WTC11 (cell line): ENCODE measurements around the gene DNAJA4. TPM values are rescaled to one million over a fixed set of nuclear protein-coding genes. Genes with fewer than 3 reads are reported as not detected.

Source experiments
- ATAC-seq: fragments of 200-7000 bp; cut with Tn5 transposase; 2 replicates; pipeline ENCODE4 v1.10.0; 2021; ENCODE audit warnings: mild to moderate bottlenecking, moderate library complexity
- Bru-seq: library from RNA; stranded (reverse); fragments of 400-500 nt; gene quantifications from one replicate; lab custom pipeline; 2021; lab: Mats Ljungman, UMichigan
- CTCF ChIA-PET: fragments of 300-600 bp; sonication (Branson Sonifier 250); formaldehyde crosslinking; loops from one replicate; lab custom pipeline; 2021; ENCODE audit warnings: antibody characterized with exemption; lab: Charles Lee
- POLR2A ChIA-PET: fragments of 350-600 bp; sonication (Branson Sonifier 250); formaldehyde crosslinking; loops from one replicate; lab custom pipeline; 2021; ENCODE audit warnings: antibody characterized with exemption; lab: Charles Lee
- DNase-seq: peaks from one replicate; pipeline ENCODE4 v3.0.0; 2021; ENCODE audit warnings: low spot score
- H3K27ac Mint-ChIP-seq: 2 replicates; pipeline ENCODE4 v1.8.0; 2021; ENCODE audit warnings: mixed read lengths
- H3K27me3 Mint-ChIP-seq: 2 replicates; pipeline ENCODE4 v1.8.0; 2021; ENCODE audit warnings: low read depth, mild to moderate bottlenecking, moderate library complexity, mixed read lengths
- H3K36me3 Mint-ChIP-seq: 2 replicates; pipeline ENCODE4 v1.8.0; 2021; ENCODE audit warnings: mixed read lengths
- H3K4me1 Mint-ChIP-seq: 2 replicates; pipeline ENCODE4 v1.8.0; 2022; ENCODE audit warnings: mixed read lengths
- H3K4me3 Mint-ChIP-seq: 2 replicates; pipeline ENCODE4 v1.8.0; 2021; ENCODE audit warnings: mild to moderate bottlenecking, moderate library complexity, mixed read lengths
- H3K9me3 Mint-ChIP-seq: 2 replicates; pipeline ENCODE4 v1.8.0; 2021; ENCODE audit warnings: mixed read lengths
- ATF1 ChIP-seq: sonication (generic); formaldehyde crosslinking; IDR thresholded peaks from 2 replicates; pipeline ENCODE4 v1.8.1; 2023; ENCODE audit warnings: mild to moderate bottlenecking, moderate library complexity, missing genetic modification reagents
- FOXJ3 ChIP-seq: sonication (generic); formaldehyde crosslinking; IDR thresholded peaks from 2 replicates; pipeline ENCODE4 v1.9.0; 2021; ENCODE audit warnings: missing genetic modification reagents, mild to moderate bottlenecking, borderline replicate concordance
- GABPB1 ChIP-seq: sonication (generic); formaldehyde crosslinking; IDR thresholded peaks from 2 replicates; pipeline ENCODE4 v1.8.1; 2023; ENCODE audit warnings: mild to moderate bottlenecking, missing genetic modification reagents
- JAZF1 ChIP-seq: fragments of 250-450 bp; sonication (Bioruptor Pico); IDR thresholded peaks from 2 replicates; pipeline ENCODE4 v1.9.0; 2021; ENCODE audit warnings: moderate library complexity, mild to moderate bottlenecking, inconsistent platforms
- JUN ChIP-seq: sonication (generic); formaldehyde crosslinking; IDR thresholded peaks from 2 replicates; pipeline ENCODE4 v1.8.0; 2023; ENCODE audit warnings: mild to moderate bottlenecking, missing genetic modification reagents
- KAT7 ChIP-seq: sonication (generic); formaldehyde crosslinking; IDR thresholded peaks from 2 replicates; pipeline ENCODE4 v1.8.1; 2023; ENCODE audit warnings: missing genetic modification reagents, mild to moderate bottlenecking, borderline replicate concordance
- MYBL2 ChIP-seq: sonication (generic); formaldehyde crosslinking; IDR thresholded peaks from 2 replicates; pipeline ENCODE4 v1.8.1; 2023; ENCODE audit warnings: mild to moderate bottlenecking, moderate library complexity, missing genetic modification reagents
- NFYB ChIP-seq: sonication (generic); formaldehyde crosslinking; conservative IDR thresholded peaks from 2 replicates; pipeline ENCODE4 v1.8.0; 2022; ENCODE audit warnings: low read depth, missing genetic modification reagents
- NR2C2 ChIP-seq: sonication (generic); formaldehyde crosslinking; IDR thresholded peaks from 2 replicates; pipeline ENCODE4 v1.8.0; 2022; ENCODE audit warnings: mild to moderate bottlenecking, missing genetic modification reagents
- ZNF138 ChIP-seq: sonication (generic); formaldehyde crosslinking; conservative IDR thresholded peaks from 2 replicates; pipeline ENCODE4 v1.8.1; 2022; ENCODE audit warnings: mild to moderate bottlenecking, moderate library complexity, missing genetic modification reagents
- ZNF416 ChIP-seq: fragments of 250-450 bp; sonication (Bioruptor Pico); IDR thresholded peaks from 2 replicates; pipeline ENCODE4 v1.9.0; 2021; ENCODE audit warnings: mild to moderate bottlenecking, inconsistent platforms
- ZNF423 ChIP-seq: fragments of 250-450 bp; sonication (Bioruptor Pico); IDR thresholded peaks from 2 replicates; pipeline ENCODE4 v2.1.2; 2022; ENCODE audit warnings: mild to moderate bottlenecking, moderate library complexity
- long read RNA-seq, 3 experiments: library from RNA in 1 of 3; library from capped mRNA in 1 of 3; library from polyadenylated mRNA in 1 of 3; unstranded in 2 of 3; stranded (forward) in 1 of 3; transcript quantifications; one replicate each; pipeline ENCODE4 v2.0.0, GENCODE V29; 2021
- total RNA-seq: library from RNA; stranded (reverse); gene quantifications from 3 replicates; pipeline ENCODE4 v1.2.3, GENCODE V29; 2021
- TF ChIP-seq, protein P1 (sequence below): fragments of 250-450 bp; sonication (Bioruptor Pico); conservative IDR thresholded peaks from 2 replicates; pipeline ENCODE4 v1.9.0; 2021; ENCODE audit warnings: mild to moderate bottlenecking
- TF ChIP-seq, protein P2 (sequence below): sonication (generic); formaldehyde crosslinking; IDR thresholded peaks from 2 replicates; pipeline ENCODE4 v1.8.1; 2023; ENCODE audit warnings: mild to moderate bottlenecking, missing genetic modification reagents
- TF ChIP-seq, protein P3 (sequence below): sonication (generic); formaldehyde crosslinking; IDR thresholded peaks from 2 replicates; pipeline ENCODE4 v1.8.1; 2023; ENCODE audit warnings: mild to moderate bottlenecking, missing genetic modification reagents, moderate library complexity
- TF ChIP-seq, protein P4 (sequence below): sonication (generic); formaldehyde crosslinking; IDR thresholded peaks from 2 replicates; pipeline ENCODE4 v1.8.0; 2022; ENCODE audit warnings: mild to moderate bottlenecking, missing genetic modification reagents
- TF ChIP-seq, protein P5 (sequence below): sonication (generic); formaldehyde crosslinking; IDR thresholded peaks from 2 replicates; pipeline ENCODE4 v1.8.0; 2022; ENCODE audit warnings: mild to moderate bottlenecking, missing genetic modification reagents
- TF ChIP-seq, protein P6 (sequence below): sonication (generic); formaldehyde crosslinking; IDR thresholded peaks from 2 replicates; pipeline ENCODE4 v1.8.1; 2023; ENCODE audit warnings: mild to moderate bottlenecking, moderate library complexity, missing genetic modification reagents
- TF ChIP-seq, protein P7 (sequence below): sonication (generic); formaldehyde crosslinking; IDR thresholded peaks from 2 replicates; pipeline ENCODE4 v1.8.0; 2022; ENCODE audit warnings: mild to moderate bottlenecking, missing genetic modification reagents
- TF ChIP-seq, protein P8 (sequence below): fragments of 250-450 bp; sonication (Bioruptor Pico); IDR thresholded peaks from 2 replicates; pipeline ENCODE4 v1.8.0; 2021; ENCODE audit warnings: mild to moderate bottlenecking

The DNAJA4 gene
- total RNA-seq (7.8 to 10.1 TPM (median 9.8 TPM) in 3 replicates), Bru-seq, nascent RNA (percentile 52 among the genes with signal in this experiment)
- long read RNA-seq, experiment 1, transcript DNAJA4-203 (8 exons, 3,245 nt): major isoform, 5 of 20 reads
- long read RNA-seq, experiment 1, partial matches to known transcripts: 1 of 20 reads
- long read RNA-seq, experiment 1, other reads (novel, unspliced or antisense): 7 of 20 reads
- long read RNA-seq, experiment 2, partial matches to known transcripts: 6 of 10 reads
- long read RNA-seq, experiment 2, other reads (novel, unspliced or antisense): 2 of 10 reads
- long read RNA-seq, experiment 3, partial matches to known transcripts: 1 of 5 reads
- long read RNA-seq, experiment 3, other reads (novel, unspliced or antisense): 3 of 5 reads

DNA sequence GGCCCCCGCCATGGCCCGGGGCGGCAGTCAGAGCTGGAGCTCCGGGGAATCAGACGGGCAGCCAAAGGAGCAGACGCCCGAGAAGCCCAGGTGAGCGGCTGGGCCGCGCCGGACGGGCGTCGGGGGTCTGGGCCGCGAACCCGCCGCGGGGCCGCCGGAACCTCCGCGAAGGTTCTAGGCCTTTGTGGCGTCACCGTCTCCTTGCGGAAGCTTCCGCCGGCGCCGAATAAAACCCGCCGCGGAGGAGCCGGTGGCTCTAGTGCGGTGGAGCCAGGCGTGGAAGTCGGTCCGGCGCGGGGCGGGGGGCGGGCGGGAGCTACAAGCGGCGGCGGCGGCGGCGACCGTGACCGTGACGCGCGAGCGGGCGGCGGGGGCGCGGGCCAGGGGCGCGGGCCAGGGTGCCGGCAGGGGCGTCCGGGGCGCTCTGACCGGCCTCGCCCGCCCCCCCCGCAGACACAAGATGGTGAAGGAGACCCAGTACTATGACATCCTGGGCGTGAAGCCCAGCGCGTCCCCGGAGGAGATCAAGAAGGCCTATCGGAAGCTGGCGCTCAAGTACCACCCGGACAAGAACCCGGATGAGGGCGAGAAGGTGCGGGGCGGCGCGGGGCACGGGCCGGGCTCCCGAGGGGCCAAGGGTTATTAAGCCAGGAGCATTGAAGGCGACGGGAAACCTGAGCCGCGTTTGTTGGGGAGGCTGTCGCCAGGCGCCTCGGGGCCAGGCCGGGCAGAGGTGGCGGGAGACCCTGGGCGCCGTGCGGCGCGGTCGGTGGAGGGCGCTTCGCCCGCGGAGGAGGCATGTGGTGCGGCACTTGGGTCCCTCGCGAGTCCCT is at the start of gene DNAJA4:
DNAJA4 (plus strand) TSS at position 259 of the 833 bp plus-strand sequence; CDS start at position 461, 202 bp downstream.
- Mint-ChIP-seq H3K27ac (no peak within 1 kb of the TSS), H3K9me3 (no peaks in the 10 kb centered on the region), H3K4me1 (peaks cover 8% of the 10 kb centered on the region), H3K27me3 (peaks cover 27% of the 10 kb centered on the region), H3K36me3 (no peaks in the 10 kb centered on the region), H3K4me3 (peak within 1 kb of the TSS; percentile 60)
- ATAC-seq (peak; percentile 64), DNase-seq (peak; percentile 62)
- ChIA-PET POLR2A (no interaction called here), CTCF (interaction anchor here (0.6 to 1.4 kb wide), 5 partner anchors 24 to 966 kb away, joined by 3 to 4 read pairs (median 3); no protein-coding TSS in a partner anchor)
- TF ChIP-seq FOXJ3 (CRISPR knock-in tag) (no peak), ZNF138 (CRISPR knock-in tag) (no peak), NR2C2 (CRISPR knock-in tag) (no peak), NFYB (CRISPR knock-in tag) (no peak), MYBL2 (CRISPR knock-in tag) (peak; percentile 58; the same call in 1 of the 2 replicates), KAT7 (no peak), ATF1 (CRISPR knock-in tag) (no peak), JAZF1 (CRISPR knock-in tag) (no peak), ZNF416 (no peak), JUN (CRISPR knock-in tag) (0 out of 2 replicates have a peak, but pooled peaks have one; percentile 24), ZNF423 (CRISPR knock-in tag) (peak; percentile 58), GABPB1 (CRISPR knock-in tag) (no peak)
- TF ChIP-seq, protein P1, sequence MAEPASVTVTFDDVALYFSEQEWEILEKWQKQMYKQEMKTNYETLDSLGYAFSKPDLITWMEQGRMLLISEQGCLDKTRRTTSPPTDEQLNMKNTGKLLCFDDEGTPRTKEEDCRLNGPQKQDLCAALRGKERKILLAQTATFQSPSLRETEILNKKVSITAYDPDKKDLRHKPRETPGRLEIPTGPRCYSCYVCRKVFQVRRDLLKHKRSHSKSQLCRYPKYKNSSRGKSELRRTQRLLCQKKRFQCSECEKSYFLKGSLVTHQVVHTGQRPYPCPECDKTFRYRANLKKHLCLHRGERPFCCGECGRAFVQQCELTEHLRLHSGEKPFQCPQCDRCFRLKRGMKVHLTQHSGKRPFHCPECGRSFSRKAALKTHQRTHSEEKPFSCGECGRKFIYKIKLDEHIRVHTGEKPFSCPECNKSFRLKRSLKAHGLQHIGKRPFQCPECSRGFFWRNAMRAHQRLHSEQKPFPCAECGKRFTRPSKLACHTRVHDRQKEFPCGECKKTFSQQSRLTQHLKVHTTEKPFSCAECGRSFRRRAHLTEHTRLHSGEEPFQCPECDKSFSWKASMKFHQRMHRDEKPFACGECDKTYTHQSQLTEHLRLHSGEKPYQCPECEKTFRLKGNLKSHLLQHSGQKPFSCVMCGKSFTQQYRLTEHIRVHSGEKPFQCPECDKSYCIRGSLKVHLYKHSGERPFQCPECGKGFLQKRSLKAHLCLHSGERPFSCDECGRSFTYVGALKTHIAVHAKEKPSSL (CRISPR knock-in tag): no peak
- TF ChIP-seq, protein P2, sequence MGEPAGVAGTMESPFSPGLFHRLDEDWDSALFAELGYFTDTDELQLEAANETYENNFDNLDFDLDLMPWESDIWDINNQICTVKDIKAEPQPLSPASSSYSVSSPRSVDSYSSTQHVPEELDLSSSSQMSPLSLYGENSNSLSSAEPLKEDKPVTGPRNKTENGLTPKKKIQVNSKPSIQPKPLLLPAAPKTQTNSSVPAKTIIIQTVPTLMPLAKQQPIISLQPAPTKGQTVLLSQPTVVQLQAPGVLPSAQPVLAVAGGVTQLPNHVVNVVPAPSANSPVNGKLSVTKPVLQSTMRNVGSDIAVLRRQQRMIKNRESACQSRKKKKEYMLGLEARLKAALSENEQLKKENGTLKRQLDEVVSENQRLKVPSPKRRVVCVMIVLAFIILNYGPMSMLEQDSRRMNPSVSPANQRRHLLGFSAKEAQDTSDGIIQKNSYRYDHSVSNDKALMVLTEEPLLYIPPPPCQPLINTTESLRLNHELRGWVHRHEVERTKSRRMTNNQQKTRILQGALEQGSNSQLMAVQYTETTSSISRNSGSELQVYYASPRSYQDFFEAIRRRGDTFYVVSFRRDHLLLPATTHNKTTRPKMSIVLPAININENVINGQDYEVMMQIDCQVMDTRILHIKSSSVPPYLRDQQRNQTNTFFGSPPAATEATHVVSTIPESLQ (CRISPR knock-in tag): no peak
- TF ChIP-seq, protein P3, sequence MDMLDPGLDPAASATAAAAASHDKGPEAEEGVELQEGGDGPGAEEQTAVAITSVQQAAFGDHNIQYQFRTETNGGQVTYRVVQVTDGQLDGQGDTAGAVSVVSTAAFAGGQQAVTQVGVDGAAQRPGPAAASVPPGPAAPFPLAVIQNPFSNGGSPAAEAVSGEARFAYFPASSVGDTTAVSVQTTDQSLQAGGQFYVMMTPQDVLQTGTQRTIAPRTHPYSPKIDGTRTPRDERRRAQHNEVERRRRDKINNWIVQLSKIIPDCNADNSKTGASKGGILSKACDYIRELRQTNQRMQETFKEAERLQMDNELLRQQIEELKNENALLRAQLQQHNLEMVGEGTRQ (CRISPR knock-in tag): no peak
- TF ChIP-seq, protein P4, sequence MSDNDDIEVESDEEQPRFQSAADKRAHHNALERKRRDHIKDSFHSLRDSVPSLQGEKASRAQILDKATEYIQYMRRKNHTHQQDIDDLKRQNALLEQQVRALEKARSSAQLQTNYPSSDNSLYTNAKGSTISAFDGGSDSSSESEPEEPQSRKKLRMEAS: peak; percentile 84
- TF ChIP-seq, protein P5, sequence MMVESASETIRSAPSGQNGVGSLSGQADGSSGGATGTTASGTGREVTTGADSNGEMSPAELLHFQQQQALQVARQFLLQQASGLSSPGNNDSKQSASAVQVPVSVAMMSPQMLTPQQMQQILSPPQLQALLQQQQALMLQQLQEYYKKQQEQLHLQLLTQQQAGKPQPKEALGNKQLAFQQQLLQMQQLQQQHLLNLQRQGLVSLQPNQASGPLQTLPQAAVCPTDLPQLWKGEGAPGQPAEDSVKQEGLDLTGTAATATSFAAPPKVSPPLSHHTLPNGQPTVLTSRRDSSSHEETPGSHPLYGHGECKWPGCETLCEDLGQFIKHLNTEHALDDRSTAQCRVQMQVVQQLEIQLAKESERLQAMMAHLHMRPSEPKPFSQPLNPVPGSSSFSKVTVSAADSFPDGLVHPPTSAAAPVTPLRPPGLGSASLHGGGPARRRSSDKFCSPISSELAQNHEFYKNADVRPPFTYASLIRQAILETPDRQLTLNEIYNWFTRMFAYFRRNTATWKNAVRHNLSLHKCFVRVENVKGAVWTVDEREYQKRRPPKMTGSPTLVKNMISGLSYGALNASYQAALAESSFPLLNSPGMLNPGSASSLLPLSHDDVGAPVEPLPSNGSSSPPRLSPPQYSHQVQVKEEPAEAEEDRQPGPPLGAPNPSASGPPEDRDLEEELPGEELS (CRISPR knock-in tag): peak; percentile 61
- TF ChIP-seq, protein P6, sequence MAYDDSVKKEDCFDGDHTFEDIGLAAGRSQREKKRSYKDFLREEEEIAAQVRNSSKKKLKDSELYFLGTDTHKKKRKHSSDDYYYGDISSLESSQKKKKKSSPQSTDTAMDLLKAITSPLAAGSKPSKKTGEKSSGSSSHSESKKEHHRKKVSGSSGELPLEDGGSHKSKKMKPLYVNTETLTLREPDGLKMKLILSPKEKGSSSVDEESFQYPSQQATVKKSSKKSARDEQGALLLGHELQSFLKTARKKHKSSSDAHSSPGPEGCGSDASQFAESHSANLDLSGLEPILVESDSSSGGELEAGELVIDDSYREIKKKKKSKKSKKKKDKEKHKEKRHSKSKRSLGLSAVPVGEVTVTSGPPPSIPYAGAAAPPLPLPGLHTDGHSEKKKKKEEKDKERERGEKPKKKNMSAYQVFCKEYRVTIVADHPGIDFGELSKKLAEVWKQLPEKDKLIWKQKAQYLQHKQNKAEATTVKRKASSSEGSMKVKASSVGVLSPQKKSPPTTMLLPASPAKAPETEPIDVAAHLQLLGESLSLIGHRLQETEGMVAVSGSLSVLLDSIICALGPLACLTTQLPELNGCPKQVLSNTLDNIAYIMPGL (CRISPR knock-in tag): peak; percentile 60; the same call in 1 of the 2 replicates
- TF ChIP-seq, protein P7, sequence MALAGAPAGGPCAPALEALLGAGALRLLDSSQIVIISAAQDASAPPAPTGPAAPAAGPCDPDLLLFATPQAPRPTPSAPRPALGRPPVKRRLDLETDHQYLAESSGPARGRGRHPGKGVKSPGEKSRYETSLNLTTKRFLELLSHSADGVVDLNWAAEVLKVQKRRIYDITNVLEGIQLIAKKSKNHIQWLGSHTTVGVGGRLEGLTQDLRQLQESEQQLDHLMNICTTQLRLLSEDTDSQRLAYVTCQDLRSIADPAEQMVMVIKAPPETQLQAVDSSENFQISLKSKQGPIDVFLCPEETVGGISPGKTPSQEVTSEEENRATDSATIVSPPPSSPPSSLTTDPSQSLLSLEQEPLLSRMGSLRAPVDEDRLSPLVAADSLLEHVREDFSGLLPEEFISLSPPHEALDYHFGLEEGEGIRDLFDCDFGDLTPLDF: no peak
- TF ChIP-seq, protein P8, sequence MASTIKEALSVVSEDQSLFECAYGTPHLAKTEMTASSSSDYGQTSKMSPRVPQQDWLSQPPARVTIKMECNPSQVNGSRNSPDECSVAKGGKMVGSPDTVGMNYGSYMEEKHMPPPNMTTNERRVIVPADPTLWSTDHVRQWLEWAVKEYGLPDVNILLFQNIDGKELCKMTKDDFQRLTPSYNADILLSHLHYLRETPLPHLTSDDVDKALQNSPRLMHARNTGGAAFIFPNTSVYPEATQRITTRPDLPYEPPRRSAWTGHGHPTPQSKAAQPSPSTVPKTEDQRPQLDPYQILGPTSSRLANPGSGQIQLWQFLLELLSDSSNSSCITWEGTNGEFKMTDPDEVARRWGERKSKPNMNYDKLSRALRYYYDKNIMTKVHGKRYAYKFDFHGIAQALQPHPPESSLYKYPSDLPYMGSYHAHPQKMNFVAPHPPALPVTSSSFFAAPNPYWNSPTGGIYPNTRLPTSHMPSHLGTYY (CRISPR knock-in tag): no peak
